GM04503 (cell line): Measurements from ENCODE around the gene ZNF469.
"Not testable (repeated sequence)": the region's sequence is repeated elsewhere in the genome, so short reads cannot be mapped to it uniquely, and the experiment has no call there.

Source experiments
- DNase-seq: peaks from one replicate; pipeline ENCODE4 v3.0.0-alpha.2; 2012; ENCODE audit warnings: low read depth

ZNF469 gene

DNA sequence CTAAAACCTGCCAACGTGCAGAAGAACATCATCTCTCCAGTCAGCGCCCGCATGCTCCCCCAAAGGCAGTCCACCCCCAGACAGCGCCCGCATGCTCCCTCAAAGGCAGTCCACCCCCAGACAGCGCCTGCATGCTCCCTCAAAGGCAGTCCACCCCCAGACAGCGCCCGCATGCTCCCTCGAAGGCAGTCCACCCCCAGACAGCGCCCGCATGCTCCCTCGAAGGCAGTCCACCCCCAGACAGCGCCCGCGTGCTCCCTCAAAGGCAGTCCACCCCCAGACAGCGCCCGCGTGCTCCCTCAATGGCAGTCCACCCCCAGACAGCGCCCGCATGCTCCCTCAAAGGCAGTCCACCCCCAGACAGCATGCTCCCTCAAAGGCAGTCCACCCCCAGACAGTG lies 22.4 kb upstream of the ZNF469 start:
- DNase-seq: not testable (repeated sequence)

DNA sequence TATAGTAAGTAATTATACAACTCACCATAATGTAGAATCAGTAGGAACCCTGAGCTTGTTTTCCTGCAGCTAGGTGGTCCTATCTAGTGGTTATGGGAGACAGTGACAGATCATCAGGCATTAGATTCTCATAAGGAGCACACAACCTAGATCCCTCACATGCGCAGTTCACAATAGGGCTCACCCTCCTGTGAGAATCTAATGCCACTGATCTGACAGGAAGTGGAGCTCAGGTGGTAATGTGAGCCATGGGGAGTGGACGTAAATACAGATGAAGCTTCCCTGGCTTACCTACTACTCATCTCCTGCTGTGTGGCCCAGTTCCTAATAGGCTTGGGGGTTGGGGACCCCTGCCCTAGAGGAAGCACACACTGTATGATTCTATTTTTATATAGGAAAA lies 21.8 kb upstream of the ZNF469 start:
- DNase-seq: no peak

DNA sequence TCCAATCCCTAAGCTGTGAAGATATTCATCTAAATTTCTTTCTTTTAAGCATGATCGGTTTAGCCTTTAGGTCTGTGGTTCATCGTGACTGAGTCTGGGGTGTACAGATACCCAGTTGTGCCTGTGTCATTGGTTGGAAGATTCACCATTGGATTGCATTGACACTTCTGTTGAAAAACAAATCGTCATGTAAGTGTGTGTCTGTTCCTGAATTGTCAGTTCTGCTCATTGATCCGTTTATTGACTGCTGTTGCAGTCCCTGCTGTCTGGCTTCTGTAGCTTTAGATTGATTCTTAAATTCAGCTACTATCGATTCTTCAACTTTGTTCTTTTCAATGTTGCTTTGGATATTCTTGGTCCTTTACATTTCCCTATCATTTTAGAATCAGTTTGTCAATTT lies 21.0 kb upstream of the ZNF469 start:
- DNase-seq: no peak

DNA sequence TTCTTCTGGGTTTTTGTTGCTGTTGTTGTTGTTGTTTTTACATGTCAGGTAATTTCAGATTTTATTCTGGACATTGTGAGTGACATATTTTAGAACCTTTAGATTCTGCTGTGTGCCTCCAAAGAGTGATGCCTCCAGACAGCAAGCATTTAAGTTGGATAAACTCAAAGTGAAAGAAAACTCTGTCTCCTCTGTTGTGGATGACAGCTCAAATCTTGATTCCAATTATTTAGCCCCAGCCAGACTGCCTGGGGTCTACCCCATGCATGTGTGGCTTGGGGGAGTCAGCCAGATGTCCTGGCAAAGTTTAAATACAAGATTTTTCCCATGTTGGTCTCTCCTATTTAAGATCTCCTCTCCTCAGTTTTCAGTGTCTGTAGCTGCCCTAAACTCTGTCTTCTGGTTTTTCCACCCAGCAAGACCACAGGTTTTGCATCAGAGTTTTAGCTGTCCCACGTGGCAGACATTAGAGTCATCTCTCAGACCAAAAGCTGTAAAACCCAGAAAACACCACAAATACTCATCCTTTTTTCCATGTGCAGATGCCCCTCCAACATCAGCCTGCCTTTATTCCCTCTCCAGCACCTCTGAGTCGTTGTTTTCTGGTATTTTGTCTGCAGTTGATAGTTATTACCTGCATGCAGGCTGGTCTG lies 19.4 kb upstream of the ZNF469 start:
- DNase-seq: no peak

DNA sequence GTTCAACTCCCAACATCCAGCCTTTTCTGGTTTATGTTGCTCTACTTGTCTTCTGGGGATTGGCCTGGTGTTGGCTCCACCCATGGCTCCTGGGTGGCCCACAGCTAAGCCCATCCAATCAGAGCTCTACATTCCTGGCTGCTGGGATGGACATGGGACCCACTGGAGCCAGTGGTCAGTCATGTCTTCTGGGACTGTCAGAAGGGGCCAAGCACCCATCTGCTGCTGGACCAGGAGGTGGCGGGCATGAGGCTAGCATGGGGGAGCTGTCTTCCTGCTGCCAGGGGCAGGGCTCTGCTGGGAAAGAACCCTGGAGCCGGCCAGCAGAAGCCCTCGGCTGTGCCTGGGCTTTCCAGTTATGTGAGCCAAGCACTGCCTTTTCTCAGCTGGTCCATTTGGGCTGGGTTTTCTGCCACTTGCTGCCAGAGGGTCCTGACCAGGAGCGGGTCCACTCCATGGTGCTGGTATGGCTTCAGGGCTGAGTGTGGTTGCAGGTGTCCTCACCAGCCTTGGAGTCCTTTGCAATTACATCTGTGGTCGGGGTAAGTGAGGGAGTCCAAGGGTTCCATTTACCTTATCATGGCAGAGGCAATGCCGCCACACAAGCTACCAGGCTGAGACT lies 17.4 kb upstream of the ZNF469 start:
- DNase-seq: no peak

DNA sequence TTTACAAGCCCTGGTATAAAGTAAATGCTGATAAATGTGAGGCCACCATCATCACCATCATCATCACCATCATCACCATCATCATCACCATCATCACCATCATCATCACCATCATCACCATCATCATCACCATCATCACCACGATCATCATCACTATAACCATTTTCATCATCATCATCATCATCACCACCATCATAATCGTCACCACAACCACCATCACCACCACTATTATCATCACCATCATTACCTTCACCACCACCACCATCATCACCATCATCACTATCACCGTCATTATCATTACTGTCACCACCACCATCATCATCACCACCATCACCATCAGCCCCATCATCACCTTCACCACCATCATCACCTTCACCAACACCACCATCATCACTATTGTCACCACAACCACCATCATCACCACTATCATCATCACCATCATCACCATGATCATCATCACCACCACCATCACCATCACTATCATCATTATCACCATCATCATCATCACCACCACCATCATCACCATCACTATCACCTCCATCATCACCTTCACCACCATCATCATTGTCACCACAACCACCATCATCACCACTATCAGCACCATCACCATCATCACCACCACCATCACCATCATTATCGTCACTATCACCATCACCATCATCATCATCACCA lies 16.6 kb upstream of the ZNF469 start:
- no peak for DNase-seq

DNA sequence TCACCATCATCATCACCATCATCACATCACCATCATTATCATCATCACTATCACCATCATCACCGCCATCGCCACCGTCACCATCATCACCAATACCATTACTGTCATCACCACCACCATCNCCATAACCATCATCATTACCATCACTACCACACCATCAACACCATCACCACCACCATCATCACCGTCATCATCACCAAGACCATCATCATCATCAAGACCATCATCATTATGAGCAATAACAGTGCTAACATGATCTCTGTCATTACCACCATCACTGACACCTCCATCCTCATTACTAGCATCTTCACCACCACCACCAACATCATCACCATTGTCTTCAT lies 16.1 kb upstream of the ZNF469 start:
- no peak for DNase-seq

DNA sequence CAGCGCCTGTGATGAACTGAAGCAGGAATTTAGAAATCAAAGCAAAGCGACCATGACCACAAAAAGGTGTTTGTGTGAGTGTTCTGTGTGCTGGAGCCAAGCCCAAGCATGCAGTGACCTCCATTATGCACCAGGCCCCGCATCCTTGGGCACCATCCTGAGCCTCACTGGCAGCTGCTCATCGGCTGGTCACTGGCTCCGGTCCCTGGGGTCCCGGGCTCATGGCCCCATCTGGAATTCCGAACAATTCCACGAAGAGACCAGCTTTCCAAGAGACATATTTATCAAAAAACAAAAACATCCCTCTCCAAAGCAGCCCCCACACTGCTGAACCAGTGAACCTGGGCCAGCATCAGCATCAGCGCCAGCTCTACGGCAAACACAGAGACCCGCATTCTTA lies 15.2 kb upstream of the ZNF469 start:
- DNase-seq: no peak

DNA sequence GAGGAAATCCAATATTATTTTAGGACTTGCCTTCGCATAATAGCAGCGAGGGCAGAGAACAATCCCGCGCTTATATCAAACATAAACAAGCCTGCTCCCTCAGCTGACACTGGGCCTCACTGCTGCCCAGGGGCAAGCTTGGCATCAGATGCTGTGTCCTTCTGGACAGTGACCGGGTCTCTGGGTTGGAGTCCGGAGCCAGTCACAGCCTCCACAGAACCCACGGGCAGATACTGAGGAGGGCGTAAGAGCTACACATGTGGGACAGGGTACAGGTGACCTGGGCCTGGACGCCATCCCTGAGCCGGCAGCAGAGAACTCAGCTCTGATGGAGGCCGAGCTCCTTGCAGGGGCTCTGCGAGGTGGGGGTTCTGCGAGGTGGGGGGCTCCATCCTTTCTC lies 14.7 kb upstream of the ZNF469 start:
- DNase-seq: no peak

DNA sequence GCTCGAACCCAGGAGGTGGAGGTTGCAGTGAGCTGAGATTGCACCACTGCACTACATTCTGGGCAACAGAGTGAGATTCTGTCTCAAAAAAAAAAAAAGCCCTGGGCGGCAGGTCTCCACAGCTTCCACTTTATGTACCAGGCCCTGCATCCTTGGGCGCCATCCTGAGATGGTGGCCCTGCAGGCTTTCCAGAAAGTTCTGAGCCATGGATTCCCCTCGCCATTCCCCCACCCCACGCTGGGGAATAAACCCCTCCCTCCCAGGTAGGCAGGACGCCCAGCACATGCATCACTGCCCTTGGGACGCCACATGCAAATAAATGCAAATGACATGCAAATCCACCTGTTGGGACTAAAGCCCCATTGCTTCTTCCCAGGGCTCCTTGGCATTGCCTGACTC lies 13.8 kb upstream of the ZNF469 start:
- no peak for DNase-seq

DNA sequence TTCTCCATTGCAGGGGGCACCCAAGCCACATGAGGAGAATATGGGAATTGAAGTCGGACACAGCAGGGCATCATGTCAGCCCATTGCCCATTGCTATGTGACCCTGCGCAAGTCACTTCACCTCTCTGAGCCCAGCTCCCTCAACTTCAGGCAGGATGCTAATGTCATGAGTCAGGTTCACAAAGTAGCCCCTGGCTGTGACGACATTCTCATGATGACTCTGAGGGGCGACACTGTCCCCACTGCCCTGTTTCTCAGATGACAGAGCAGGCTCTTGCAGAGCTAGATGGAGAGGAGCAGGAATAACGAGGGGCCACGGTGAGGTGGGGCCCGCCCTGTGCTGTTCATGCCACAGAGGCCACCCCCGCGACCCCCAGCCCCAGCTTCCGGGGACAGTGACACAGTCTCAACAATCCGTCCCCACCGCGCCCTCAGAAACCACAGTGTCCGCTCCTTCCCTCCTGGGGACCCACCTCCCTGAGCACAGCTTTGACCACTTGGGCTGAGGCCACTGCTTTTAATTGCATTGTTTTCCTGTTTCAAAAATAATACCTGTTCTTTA lies 13.2 kb upstream of the ZNF469 start:
- no peak for DNase-seq

DNA sequence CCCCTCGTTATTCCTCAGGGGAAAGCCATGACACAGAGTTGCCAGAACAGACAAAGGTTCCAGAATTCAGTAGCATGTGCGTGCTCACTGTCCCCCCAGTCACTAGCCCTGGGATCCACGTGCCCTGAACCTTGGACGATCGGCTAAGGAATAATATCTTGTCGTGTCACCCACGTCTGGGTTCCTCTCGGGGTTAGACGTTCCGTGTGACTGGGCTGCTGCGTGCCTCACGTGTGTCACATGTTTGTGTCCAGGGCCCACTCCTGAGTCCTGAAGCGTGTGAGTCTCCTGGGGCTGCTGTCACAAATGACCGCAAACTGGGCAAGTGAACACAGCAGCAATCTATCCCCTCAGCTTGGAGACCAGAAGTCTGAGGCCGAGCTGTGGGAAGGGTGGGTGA lies 12.4 kb upstream of the ZNF469 start:
- DNase-seq: no peak

DNA sequence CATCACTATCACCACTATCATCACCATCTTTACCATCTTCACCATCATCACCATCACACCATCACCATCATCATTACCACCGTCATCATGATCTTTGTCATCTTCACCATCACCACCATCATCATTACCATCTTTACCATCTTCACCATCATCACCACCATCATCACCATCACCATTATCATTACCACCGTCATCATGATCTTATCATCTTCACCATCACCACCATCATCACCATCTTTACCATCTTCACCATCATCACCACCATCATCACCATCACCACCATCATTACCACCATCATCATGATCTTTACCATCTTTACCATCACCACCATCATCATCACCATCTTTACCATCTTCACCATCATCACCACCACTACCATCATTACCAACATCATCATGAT lies 10.2 kb upstream of the ZNF469 start:
- no peak for DNase-seq

DNA sequence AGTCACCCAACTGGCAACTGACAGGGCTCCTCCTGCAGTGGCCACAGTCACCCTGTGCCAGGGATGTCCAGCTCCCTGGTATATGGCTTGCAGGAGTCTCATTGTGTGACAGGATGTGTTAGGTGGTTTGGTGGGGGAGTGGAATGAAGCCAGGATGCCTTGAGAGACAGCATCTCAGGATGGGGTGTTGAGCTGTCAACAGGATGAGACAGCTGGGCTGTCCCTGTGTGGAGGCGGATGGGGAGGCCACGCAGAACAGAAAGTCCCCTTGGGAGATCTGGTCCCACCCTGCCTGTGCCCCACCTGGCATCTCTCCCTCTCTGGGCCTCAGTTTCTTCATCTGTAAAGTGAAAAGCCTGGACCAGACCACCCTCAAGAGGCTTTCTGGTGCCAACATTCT lies 9.5 kb upstream of the ZNF469 start:
- DNase-seq: no peak

DNA sequence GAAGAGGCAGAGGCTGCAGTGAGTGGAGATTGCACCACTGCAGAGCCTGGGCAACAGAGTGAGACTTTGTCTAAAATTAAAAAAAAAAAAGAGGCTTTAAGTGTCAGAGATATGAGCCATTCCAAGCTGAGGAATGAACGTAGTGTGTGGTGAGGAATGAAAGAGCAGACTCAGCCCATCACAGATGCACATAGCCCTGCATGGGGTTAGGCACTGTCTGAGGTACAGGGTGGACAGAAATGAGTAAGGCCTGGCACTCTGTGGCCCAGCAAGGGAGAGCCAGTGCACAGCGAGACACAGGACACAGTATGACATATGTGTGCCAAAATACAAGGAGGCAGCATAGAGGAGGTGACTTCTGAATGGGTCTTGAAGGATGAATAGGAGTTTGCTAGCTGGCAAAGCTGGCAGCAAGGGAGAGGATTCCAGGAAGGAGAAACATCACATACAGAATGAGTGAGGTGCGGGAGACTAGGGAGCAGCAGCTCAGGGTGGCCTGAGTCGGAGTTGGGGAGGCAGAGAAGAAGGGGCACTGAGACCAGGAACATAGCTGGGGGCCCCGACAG lies 8.7 kb upstream of the ZNF469 start:
- DNase-seq: no peak

DNA sequence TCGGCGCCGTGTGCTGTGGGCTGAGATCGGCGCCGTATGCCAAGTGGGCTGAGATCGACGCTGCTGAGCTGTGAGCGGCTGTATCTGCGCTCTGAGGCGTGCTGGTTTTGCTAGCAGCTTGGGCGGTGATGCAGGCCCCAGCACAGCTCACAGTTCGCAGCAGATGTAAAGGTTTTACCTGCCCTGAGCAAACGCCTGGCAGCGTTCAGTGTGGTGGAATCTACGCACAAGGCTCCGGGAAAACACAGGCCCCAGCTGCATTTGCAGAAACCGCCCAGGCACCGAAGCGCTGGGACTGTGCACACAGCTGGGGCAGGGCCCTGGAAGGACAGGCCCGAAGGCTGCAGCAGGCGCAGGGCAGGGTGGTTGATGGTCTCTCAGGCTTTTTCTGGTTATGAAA lies 8.0 kb upstream of the ZNF469 start:
- DNase-seq: no peak

DNA sequence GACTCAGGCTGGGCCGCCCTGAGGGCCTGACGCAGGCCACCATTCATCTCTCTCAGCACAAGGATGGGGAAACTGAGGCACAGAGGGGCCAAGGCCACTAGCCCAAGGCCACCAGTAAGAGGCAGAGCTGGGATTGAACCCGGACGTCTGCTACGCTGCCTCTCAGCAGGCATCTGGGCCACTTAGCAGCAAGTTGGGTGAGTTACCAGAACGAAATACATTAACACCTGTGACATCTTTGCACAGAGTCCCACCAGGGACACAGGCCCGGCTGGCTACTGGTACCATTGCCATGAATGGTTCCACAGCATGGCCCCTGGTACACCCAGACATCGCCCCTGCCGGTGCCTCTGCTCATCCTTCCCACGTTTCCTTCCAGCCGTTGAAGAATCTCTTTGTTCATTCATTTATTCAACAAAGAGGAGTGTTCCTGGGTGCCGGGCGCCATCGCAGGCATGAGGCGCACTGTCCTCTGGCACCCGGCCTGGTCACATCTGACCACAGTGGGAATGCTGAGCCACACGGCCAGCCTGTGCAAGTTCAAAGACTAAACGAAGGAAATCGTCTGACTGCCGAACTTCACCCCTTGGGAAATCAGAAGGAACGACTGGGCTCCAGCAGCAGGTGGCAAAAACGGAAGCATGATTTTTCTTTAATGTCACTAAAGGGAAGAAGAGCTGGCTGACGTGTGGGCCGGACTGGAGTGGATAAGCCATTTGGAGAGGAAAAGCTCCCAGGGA lies 7.4 kb upstream of the ZNF469 start:
- DNase-seq: no peak

DNA sequence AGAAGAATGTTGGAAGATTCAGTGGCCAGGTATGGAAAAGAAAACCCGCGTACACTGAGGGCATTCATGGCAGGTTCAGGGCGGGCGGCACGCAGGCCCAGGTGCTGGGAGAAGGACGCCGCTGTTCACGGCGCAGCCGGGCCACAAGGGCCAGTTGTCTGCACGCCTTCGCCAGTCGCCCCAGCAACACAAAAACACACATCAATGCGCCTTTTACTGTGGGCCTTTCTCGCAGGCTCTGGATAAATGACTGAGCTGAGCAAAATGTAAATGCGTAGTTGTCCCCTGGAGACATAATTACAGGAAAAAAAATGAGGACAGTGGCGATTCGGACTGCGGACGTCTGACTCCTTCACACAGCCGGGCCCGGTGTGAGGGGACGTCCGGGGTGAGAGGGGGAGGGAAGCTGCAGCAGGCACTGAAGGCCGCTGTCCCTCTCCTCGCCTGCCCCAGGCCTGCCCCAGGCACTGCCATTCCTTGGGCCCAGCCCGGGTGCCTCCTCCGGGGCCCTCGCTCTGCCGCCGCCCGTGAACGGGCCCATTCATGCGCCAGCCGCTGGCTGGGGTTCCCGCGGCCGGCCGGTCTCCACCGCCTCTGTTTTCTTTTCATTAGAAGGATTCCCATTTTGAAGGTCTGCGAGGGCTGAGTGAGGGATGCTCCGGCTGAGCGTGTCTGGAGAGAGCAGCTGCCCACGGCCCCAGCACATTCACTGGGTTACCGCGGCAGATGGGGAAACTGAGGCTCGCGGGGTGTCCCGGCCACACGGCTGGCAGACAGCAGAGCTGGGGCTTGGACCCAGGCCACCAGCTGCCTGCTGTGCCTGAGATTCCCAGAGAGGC lies 6.5 kb upstream of the ZNF469 start:
- no peak for DNase-seq

DNA sequence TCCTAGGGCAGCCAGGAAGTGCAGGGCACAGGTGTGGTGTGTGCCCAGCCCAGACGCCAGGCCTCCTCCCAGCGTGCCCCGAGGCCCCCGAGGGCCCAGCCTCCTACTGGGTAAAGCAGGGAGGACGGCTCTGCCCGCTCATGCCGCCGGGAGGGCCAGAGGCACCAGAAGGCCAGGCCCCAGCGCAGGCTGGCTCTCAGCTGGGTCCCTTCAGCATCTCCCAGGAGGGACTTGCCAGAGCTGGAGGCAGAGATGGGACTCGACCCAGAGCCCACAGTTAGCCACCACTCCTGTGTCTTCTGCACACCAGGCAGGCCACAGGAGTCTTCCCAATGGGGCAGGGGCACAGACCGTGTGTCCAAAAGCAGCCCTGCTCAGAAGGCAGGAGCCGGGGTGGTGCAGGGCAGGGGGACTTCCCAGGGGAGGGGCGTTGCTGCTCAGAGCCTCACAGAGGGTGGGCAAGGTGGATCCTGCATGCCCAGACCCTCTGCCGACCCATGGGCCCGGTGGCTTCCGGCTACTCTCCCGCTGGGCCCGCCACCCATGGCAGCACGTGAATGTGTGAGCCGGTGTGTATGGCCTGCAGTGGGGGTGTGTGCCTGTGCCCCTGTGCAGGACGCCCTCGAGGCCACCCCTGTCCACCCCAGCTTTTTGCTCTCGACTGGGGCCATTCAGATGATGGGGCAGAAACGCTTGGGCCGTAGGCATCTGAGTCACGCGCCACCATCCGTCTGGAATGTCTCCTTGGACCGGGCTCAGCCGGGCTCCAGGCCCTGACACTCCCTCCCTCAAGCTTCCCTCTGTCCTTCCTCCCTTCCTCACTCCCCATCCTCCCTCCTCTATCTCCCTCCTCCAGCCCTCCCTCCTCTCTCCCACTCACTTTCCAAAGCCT lies 5.7 kb upstream of the ZNF469 start:
- DNase-seq: no peak

DNA sequence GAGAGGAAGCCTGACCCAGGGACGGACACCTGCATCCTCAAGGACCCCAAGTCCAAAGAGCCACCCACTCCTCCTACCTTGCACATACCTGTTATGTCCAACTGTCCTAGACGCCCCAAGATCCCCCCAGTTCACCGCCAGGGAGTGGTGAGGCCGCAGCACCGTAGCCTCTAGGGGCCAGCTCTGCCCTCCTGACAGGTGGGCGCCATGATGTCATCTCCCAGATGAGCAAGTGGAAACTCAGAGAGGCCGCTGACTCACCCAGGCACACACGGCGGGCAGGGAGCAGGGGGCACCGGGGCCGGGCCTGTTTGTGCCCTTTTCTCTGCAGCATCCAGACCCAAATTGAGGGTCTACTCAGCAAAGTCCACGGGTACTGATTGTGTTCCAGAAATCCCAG lies 4.8 kb upstream of the ZNF469 start:
- no peak for DNase-seq

DNA sequence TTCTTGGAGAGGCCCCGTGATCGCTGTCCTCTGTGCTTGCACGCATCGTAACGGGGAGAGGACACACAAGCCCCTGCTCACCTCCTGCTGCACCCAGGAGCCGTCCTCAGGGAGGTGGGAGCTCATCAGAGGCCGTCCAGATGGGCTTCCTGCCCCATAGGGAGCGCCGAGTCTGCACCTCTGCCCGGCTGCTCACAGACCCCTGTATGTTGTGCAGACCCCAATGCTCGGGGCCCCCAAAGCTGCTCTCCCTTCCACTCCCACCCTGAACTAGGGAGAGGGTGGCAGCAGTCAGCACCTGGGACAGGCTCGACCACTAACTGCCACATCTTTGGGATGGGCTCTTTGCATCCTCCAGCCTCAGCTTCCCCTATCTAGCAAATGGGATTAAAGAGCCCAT lies 4.4 kb upstream of the ZNF469 start:
- DNase-seq: no peak
